Sciatic nerve (tissue), 2 donors: ENCODE results near the gene NELFA. TPM values are rescaled to one million over a fixed set of nuclear protein-coding genes. Genes with fewer than 3 reads are reported as not detected.
A peak's percentile ranks its signal among the peaks of the same experiment; 100 is the strongest.

Experiments
- ATAC-seq: fragments of 200-7000 bp; cut with Tn5 transposase; one replicate; pipeline ENCODE4 v1.9.1; 2020; ENCODE audit warnings: mild to moderate bottlenecking, moderate library complexity
- DNase-seq: peaks from one replicate; pipeline ENCODE4 v3.0.0-alpha.2; 2020; ENCODE audit warnings: low spot score
- intact Hi-C: fragments of 100-400 bp; cut with DNase I; formaldehyde crosslinking; loops from one replicate; pipeline ENCODE4 v1.14.2; 2022
- total RNA-seq: library from RNA; stranded (reverse); fragmentation: NEBNext Ultra II Directional; extraction: Animal tissue kit (Norgen Biotek cat#: 25700); gene quantifications from one replicate; pipeline ENCODE4 v1.2.1, GENCODE V29; 2021
- donor health status: DM: no; HTN: no; CAD: no.
- donor health status: DM: no; HTN: no; CAD: no.

NELFA gene
- total RNA-seq = 27.2 TPM

DNA sequence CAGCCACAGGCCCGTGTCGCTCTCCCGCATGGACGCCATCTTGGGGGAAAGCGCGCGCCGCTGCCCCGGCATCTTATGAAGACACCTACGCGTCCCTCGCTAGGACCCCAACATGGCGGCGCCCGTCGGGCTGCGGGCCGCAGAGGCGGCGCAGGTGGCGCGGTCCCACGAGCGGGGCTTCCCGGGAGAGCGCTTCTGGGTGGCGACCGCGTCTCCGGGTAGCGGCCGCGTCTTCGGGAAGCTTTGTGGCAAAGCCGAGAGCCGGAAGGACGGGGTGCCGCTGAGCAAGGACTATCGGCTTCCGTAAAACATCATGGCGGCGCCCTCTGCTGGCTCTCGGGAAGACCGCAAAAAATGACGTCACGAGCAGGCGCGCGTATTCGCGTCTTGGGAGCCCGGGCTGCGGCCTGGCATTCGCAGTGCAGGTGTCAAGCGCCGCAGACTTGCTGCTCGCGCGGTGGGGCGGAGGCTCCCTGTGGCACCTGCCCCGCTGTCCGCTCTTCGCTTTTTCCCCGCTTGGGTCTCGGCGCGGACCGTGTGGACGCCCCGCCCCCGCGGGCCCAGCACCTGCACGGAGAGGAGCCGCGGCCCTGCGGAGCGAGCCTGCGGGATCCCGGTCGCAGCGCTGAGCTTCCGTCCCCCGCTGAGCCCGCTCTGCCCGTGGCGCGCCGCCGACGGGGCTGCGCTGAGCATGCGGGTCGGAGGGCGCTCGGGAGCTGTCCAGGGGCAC is at the start of gene NELFA:
Gene NELFA, minus strand, starts transcription at position 54 of the 730 bp plus-strand sequence. Its CDS starts 15 bp downstream, at position 39.
- intact Hi-C loops = no loop called here
- DNase-seq (peak; percentile 97), ATAC-seq (peak; percentile 98)

DNA sequence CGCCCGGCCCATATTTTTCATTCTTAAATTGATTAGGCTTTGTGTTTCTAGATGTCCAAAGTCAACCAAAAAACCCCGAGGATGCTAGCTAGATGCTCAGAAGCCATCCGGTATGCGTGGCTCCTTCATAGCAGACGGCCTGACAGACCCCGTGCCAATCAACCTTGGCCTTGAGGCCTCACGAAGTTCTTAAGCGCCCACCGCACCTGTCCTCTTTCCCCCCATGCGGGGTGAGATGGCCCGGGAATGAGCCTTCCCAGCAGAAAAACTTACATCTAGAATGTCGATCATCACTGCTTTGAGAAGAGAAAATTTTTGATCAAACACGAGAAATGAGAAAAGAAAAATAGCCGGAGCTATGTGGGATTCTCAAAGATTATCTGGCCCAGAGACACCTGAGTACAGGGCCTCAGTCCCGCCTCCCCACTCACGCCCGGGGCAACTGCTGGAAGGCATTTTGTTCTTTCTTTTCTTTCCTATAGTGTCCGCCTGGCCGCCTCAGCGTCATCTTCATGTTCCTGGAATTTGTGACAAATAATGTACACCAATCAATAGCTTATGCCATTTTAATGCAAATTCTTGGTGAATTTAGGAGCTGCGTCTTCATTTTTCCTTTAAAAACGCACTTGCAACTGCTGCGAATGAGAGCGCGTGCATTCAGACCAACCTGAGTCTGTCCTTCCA is 48.8 kb upstream of the NELFA start:
- ATAC-seq (no peak), DNase-seq (no peak)
- intact Hi-C loops = no loop called here

DNA sequence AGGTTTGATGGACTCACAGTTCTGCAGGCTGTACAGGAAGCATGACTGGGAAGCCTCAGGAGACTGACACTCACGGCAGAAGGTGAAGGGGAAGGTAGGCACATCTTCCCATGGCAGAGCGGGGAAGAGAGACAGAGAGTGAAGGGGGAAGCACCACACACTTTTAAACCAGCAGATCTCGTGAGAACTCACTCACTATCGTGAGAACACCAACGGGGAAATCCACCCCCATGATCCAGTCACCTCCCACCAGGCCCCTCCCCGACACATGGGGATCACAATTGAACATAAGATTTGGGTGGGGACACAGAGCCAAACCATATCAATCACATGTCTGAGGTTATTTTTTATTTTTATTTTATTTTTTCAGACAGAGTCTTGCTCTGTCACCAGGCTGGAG is 45.4 kb upstream of the NELFA start:
- intact Hi-C loops = no loop called here
- DNase-seq = peak; percentile 25
- no peak for ATAC-seq

DNA sequence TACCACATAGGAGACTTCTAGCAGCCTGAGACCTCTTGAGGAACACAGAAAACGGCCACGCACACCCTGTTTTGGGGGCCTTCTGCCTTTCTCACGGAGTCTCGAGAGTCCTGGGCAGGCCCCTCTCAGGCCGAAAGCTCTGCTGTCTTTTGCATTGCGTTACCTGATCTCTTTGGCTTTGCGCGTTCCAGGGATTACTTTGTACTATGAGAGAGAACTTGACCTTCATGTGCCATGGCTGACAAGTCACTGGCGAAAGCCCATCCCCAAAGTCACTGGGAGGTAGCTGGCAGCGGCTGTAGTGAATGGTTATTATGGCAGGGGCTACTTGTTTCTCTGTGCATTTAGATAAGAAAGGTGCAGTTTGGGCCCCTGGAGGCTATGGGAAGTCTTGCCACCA is 42.3 kb upstream of the NELFA start:
- ATAC-seq = no peak
- intact Hi-C loops = no loop called here
- no peak for DNase-seq

DNA sequence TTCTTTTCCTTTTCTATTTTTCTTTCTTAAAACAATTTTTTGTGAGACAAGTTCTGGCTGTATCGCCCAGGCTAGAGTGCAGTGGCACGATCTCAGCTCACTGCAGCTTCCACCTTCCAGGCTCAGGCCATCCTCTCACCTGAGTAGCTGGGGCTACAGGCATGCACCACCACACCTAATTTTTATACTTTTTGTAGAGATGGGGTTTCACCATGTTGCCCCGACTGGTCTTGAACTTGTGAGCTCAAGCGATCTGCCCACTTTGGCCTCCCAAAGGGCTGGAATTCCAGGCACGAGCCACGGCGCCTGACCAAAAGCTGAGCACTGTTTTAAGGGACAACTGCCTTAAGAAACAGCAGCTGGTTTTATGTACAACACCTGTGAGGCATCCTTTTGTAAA is 41.0 kb upstream of the NELFA start:
- DNase-seq (peak; percentile 49), ATAC-seq (no peak)
- intact Hi-C loops = no loop called here

DNA sequence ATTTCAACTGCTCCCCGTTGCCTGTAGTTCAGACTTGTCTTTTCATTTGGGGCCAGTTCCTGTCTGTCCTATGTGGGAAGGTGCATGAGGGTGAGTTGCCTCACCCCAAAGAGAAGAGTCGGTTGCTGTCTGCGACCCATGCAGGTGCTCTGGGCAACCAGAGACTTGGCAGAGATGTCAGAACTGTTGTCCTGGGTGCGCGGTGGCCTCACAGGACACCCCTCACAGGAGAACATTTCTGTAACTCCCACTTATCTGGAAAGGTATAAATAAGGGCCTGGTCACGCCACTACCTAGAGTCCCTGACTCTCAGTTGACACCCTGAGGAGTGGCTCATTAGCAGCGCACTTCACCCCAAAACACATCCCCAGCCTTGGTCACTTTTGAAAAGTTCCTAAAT is 40.6 kb upstream of the NELFA start:
- ATAC-seq (no peak), DNase-seq (no peak)
- intact Hi-C loops = no loop called here

DNA sequence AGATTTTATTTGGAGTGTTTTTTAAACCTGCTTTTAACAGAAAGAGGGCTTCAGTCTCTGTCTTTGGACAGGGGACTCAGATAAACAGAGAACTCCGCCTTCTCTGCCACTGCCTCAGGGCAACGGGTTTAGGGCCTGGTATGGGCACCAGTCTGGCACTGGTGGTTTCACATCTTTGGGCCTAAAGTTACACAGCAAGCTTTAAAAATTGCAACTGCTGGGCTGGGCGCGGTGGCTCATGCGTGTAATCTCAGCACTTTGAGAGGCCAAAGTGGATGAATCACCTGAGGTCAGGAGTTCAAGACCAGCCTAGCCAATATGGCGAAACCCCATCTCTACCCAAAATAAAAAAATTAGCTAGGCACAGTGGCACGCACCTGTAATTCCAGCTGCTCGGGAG is 40.1 kb upstream of the NELFA start:
- no peak for ATAC-seq
- intact Hi-C loops = no loop called here
- DNase-seq = no peak

DNA sequence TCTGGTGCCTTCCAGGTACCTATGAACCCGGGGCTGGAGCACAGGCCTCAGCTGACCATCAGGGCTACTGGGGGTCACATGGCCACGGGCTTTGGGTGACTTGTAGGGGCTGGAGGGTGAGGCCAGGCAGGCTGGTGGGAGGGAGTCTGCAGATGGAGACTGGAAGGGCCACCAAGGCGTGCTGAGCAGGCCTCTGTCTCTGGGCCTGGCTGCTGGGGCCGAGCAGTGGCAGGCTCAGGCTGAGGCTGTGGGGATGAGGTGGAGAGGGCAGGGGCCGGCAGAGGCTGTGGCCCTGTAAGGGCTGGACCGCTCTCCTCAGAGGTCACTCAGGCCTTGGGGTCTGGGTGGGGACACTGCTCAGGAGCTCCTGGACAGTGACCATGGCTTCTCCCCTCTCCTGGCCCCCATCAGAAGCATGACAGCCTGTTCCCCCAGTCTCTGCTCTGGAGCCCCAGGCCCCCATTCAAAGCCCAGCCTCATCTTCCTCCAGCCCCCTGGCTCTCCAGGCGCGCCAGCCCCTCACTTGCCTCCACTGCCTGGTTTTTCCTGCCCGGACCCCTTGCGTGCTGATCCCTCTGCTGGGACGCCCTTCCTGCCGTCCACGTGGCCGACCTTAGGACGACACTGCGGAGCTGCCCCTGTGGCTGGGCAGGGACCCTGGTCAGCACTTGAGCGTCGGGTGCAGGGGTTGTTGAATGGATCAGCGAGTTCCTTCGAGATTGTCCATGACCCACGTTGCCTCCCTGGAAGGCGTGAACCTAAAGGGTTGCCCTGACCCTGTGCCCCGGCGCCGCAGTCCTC is 39.2 kb upstream of the NELFA start:
- ATAC-seq (no peak), DNase-seq (no peak)
- intact Hi-C loops = no loop called here

DNA sequence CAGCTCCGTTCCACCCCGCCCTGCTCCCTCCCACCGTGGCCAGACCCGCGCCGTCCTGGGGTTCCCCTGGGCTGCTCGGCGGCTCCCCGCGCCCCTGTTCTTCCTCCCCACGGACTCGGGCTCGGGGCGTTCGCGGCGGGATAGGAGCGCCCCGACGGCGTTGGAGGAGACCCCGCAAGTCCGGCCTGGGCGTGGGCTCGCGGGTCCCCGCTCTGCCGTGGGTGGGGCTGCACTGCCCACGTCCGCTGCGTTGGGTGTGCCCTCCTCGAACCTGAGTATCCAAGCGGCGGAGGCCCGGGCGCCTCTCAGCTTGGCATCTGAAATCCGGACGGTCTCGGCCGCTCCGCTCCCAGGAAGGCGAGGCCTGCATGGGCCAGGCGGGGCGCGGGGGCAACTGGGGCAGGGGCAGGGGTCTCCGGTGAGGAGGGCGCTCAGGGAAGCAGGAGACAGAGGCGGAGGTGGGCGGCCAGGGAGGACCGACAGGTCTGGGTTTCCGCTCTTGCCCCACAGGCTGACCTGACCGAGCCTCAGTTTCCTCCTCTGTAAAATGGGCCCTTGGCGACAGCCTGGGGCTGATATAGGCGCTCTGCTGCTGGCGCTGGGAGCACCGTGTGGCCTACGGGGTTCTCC is 38.4 kb upstream of the NELFA start:
- no peak for ATAC-seq
- intact Hi-C loops = no loop called here
- DNase-seq = no peak

DNA sequence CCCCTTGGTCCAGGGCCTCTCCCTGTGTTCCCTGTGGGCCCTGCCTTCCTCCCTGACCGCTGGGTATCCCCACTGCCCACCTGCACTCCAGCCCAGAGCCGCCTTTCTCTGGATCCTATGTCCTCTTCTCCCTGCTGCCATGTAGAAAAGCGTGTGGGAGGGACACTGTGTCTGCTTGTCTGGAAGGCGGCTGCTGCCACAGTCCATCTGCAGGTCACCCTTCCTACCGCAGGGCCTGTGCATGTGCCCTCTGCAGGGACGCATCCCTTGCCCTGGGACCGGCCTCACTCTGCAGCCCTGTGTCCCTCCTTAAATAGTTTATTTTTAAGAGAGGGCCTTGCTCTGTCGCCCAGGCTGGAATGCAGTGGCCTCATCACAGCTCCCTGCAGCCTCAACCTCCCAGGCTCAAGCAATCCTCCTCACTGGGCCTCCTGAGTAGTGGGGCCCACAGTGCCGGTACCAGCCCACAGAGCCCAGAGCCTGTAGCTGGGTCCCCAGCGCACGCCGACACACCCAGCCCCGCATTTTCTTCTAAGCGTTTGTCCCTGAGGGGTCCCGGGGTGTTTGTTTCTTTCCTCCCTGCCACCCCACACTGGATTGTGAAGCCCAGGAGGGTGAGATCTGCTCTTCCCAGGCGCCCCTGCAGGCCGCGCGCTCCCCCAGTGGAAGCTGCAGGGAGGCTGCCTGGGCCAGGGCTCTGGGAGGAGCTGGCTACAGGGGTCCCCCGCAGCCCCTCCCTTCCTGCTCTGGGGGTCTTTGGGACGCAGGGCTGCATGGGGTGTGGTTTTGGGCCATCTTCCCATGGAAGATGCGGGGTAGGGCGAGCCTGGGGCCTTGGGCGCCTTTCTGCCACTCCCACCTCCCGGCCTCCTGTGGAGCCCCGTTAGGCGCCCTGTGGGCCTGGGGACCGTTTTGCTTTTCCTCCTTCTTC is 37.5 kb upstream of the NELFA start:
- ATAC-seq (no peak), DNase-seq (no peak)
- intact Hi-C loops = no loop called here

DNA sequence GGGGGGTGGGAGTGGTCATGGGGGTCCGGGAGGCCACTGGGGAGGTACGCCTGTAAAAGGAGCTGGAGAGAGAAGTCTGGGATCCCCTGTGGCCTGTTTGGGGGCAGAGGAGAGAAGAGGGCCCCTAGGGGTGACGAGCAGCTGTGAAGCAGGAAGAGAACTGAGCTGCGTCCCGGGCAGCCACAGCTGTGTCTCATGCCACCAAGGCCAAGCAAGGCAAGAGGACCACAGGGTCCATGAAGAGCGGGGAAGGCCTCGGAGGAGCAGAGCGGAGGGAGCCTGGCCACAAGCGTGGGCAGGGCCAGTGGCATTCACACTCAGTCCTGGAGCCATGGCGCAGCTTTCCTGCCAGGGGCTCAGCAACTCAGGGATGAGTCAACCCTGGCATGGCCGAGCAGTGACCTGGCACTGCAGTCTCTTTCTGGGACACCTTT is 36.8 kb upstream of the NELFA start:
- no peak for ATAC-seq
- DNase-seq = no peak
- intact Hi-C loops = no loop called here

DNA sequence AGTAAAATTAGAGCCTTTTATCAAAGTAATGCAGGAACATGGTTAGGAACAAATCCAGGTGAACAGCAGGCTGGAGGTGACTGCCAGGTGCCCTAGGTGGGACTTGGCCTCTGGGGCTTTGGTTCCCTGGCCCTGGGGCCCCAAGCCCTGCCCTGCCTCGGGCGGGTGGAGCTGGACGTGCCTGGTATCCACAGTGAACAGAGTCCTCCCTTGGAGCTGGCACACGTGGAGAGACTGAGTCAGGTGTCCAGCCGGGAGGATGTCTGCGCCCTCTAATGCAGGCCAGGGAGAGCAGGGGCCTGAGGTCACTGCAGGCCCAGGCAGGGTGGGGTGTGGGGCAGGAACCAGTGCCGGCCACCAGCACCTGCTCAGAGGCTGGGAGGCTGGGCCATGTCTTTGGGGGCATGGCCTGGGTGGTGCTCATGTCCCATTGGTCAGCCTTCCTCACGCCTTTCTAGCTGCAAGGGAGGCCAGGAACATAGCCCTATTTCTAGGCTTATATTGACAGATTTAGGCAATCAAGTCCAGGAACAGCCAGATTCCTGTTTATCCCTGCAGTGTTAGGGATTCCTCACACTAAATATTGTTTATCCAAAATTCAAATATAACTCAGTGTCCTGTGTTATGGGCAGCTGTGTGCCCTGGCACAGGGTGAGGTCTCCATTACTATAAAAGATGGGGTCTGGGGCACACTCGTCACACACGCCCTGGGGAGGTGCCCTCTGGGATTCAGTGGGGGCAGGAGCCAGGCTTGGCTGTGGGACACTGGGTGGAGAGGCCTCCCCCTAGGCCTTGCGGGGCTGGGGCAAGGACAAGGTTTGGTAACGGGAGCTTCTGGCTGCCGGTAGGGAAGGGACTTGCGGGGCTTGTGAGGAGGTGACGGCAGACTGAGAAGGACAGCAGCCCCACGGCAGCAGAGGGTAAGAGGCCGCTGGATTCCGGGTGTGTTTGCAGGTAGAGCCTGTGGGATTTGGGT is 36.1 kb upstream of the NELFA start:
- intact Hi-C loops = no loop called here
- DNase-seq (no peak), ATAC-seq (no peak)

DNA sequence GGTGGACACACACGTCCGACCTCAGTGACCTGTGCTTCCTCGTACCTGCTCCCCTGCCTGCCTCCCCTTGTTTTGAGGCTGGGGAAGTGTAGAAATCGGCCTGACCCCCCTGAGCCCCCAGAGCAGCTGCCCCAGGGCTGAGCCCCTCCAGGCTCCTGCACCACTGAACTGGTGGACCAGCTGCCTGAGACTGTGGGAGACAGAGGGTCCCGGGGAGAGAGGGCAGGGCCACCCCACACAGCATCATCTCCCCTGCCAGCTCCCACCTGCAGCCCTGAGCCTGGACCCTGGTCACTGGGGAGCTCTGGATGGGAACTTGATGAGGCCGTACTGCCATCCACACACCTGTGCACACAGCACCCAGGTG is 35.3 kb upstream of the NELFA start:
- no peak for DNase-seq
- intact Hi-C loops = no loop called here
- ATAC-seq = no peak

DNA sequence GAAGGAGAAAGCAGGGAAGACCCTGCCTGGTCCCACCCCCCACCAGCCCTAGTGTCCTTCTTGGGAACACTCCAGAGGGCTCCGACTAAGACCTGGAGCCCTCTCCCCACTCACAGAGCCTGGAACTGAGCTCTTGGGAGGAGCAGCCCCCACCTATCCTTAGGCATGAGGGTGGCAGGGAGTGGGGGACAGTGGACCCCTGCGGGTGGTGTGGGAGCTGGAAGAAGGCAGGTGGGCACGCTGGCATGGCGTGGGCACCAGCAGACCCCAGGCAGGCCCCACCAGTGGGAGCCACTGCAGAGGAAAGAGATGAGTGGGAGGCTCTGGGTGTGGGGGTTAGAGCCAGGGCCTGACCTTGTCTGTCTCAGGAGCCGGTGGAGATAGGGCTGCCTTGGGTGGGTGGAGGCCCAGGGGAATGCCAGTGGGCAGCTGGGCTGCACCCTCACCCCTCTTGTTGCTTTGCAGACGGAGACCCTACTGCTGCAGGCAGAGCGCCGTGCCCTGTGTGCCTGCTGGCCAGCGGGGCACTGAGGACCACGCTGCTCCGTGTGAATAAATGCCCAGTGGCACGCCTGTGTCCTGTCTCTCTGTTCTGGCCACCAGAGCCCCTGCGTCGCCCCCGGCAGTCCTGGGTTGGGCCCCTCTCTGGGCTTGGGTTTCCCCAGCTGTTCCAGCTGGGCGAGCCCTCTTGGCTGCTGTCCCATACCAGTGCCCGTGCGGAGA is 34.8 kb upstream of the NELFA start:
- intact Hi-C loops = no loop called here
- ATAC-seq (no peak), DNase-seq (no peak)

DNA sequence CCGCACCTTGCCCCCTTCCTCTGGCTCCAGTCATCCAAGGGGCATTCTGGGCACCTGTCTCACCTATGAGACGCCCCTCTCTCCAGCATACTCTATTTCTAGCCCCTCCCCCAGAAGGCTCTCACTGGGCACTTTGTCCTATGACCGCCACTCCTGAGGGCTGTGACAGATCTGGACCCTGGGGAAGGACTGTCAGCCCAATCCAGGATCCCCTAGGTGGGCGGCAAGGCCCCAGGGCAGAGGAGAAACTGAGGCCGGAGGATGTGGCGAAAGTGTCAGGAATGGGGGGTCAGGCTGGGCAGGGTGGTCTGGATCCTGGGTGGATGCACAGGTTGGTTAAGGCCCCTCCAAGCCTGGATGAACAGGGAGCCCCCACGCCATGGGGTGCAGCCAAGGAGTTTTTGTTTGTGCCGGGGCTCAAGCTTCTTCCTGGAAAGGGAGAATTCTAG is 34.2 kb upstream of the NELFA start:
- DNase-seq (no peak), ATAC-seq (no peak)
- intact Hi-C loops = no loop called here

DNA sequence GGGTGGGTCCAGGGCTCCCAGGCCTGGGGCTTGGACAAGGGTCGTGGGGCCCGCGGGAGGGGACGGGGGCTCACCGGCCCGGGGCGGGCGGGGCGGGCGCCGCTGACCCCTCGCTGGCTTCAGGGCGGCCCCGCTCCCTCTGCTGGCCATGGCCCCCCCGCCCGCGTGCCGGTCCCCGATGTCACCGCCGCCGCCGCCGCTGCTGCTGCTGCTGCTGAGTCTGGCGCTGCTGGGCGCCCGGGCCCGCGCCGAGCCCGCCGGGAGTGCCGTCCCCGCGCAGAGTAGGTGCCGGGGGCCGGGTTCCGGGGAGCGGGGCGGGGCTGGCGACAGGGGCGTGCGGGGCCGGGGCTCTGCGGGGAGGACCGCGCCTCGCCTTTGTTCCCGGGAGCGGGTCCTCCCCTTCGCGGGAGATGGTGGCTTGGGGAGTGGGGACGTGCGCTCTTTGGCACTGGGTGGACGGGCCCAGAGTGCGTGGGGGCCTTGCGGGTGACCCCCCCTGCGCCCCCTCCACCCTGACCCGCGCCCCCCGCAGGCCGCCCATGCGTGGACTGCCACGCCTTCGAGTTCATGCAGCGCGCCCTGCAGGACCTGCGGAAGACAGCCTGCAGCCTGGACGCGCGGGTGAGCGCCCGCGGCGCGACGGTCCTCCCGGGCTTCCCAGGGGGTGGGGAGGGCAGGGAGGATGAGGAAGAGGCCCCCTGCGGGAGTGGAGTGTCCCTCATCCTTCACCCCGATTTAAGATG is 33.6 kb upstream of the NELFA start:
- ATAC-seq = no peak
- peak; percentile 61 for DNase-seq
- intact Hi-C loops = no loop called here
